SK-N-SH (cell line): ENCODE results near the gene AUP1.

ENCODE experiments used
- CTCF ChIP-seq: fragments of 200-600 bp; sonication (generic); IDR thresholded peaks from 2 replicates; pipeline ENCODE4 v1.6.1; 2017; ENCODE audit warnings: antibody characterized with exemption, mild to moderate bottlenecking, moderate library complexity
- EP300 ChIP-seq, 2 experiments: IDR thresholded peaks; 2 replicates each; pipeline versions ENCODE4 v1.4.0 to v1.6.1; 2012; ENCODE audit warnings: borderline replicate concordance in 1 of 2, low read depth in 1 of 2, low read length in 1 of 2
- EZH2phosphoT487 ChIP-seq: fragments of 200-600 bp; sonication (generic); IDR thresholded peaks from 2 replicates; pipeline ENCODE4 v1.6.1; 2017; ENCODE audit warnings: low read depth, mixed run types, mild to moderate bottlenecking, antibody characterized with exemption, moderate library complexity, borderline replicate concordance
- FOXJ3 ChIP-seq: sonication (generic); formaldehyde crosslinking; IDR thresholded peaks from 2 replicates; pipeline ENCODE4 v1.5.1; 2020; ENCODE audit warnings: mild to moderate bottlenecking, missing genetic modification reagents
- GATA2 ChIP-seq: sonication (generic); formaldehyde crosslinking; IDR thresholded peaks from 2 replicates; pipeline ENCODE4 v1.5.0; 2020; ENCODE audit warnings: mild to moderate bottlenecking, missing genetic modification reagents
- MAX ChIP-seq: IDR thresholded peaks from 2 replicates; pipeline ENCODE4 v1.4.0; 2012; ENCODE audit warnings: low read depth
- POLR2AphosphoS5 ChIP-seq: IDR thresholded peaks from 2 replicates; pipeline ENCODE4 v1.6.1; 2012; ENCODE audit warnings: low read depth, low read length
- RAD21 ChIP-seq: IDR thresholded peaks from 2 replicates; pipeline ENCODE4 v1.6.1; 2012; ENCODE audit warnings: mild to moderate bottlenecking, low read length
- RFX5 ChIP-seq: IDR thresholded peaks from 2 replicates; pipeline ENCODE4 v1.6.1; 2012; ENCODE audit warnings: mild to moderate bottlenecking, improper control_type of control experiment, low read length
- RXRA ChIP-seq: IDR thresholded peaks from 2 replicates; pipeline ENCODE4 v1.4.0; 2012; ENCODE audit warnings: low read depth, mild to moderate bottlenecking, borderline replicate concordance
- SMC3 ChIP-seq: IDR thresholded peaks from 2 replicates; pipeline ENCODE4 v1.6.1; 2012; ENCODE audit warnings: low read depth, low read length, improper control_type of control experiment
- TAF1 ChIP-seq: IDR thresholded peaks from 2 replicates; pipeline ENCODE4 v1.6.1; 2012; ENCODE audit warnings: low read depth, mild to moderate bottlenecking, low read length, moderate library complexity, borderline replicate concordance
- YY1 ChIP-seq: IDR thresholded peaks from 2 replicates; pipeline ENCODE4 v1.4.0; 2012; ENCODE audit warnings: low read depth, mild to moderate bottlenecking

GRCh38 chr2:74555610-74556103 is 26.2 kb upstream of the AUP1 start:
- TF ChIP-seq RAD21 (no peak), RFX5 (no peak), YY1 (no peak), MAX (no peak), POLR2AphosphoS5 (no peak), EP300 (IDR thresholded peaks at IDR 0.05; ENCODE audit: borderline replicate concordance in 1 of 2, low read depth in 1 of 2, low read length in 1 of 2) (no peak), GATA2 (CRISPR knock-in tag) (no peak), CTCF (no peak), SMC3 (no peak), RXRA (no peak), TAF1 (no peak), EZH2phosphoT487 (no peak), FOXJ3 (CRISPR knock-in tag) (no peak)
